NT2/D1 (cell line): ENCODE measurements around the gene CCNC.

Experiments used
- DNase-seq: peaks from one replicate; pipeline ENCODE4 v3.0.0-alpha.2; 2011; ENCODE audit warnings: low read depth, low spot score
- H3K27me3 ChIP-seq: 2 replicates; pipeline ENCODE4 v1.6.0; 2011; ENCODE audit warnings: mild to moderate bottlenecking; ENCODE audit not compliant: insufficient read length, insufficient read depth
- H3K36me3 ChIP-seq: 2 replicates; pipeline ENCODE4 v1.6.1; 2011; ENCODE audit warnings: mild to moderate bottlenecking, low read length, mixed read lengths; ENCODE audit not compliant: insufficient read depth, insufficient read length
- H3K4me1 ChIP-seq: 2 replicates; pipeline ENCODE4 v1.5.1; 2011; ENCODE audit not compliant: insufficient read depth, insufficient read length
- H3K4me3 ChIP-seq: 2 replicates; pipeline ENCODE4 v1.5.1; 2011; ENCODE audit warnings: low read depth; ENCODE audit not compliant: insufficient read length
- H3K9ac ChIP-seq: 2 replicates; pipeline ENCODE4 v1.6.0; 2011; ENCODE audit warnings: low read depth; ENCODE audit not compliant: insufficient read length
- H3K9me3 ChIP-seq: 2 replicates; pipeline ENCODE4 v1.5.1; 2011; ENCODE audit warnings: mild to moderate bottlenecking, low read length; ENCODE audit not compliant: insufficient read depth
- SUZ12 ChIP-seq: IDR thresholded peaks from 2 replicates; pipeline ENCODE4 v1.6.1; 2011; ENCODE audit not compliant: insufficient read length, insufficient read depth; ENCODE audit errors: extremely low read depth
- YY1 ChIP-seq: IDR thresholded peaks from 2 replicates; pipeline ENCODE4 v1.6.1; 2011; ENCODE audit not compliant: insufficient read length, insufficient read depth
- ZNF274 ChIP-seq: IDR thresholded peaks from 2 replicates; pipeline ENCODE4 v1.6.1; 2011; ENCODE audit warnings: mild to moderate bottlenecking, low read depth, low read length

Gene CCNC

GRCh38 chr6:99587792-99588191 lies 19.3 kb upstream of the CCNC start:
- no peak for DNase-seq
- TF ChIP-seq YY1 (no peak), SUZ12 (no peak), ZNF274 (no peak)
- H3K27me3 ChIP-seq: peaks cover 86% of the 10 kb centered on the region

GRCh38 chr6:99579781-99580180 lies 11.3 kb upstream of the CCNC start:
- no peaks in the 10 kb centered on the region for H3K36me3 ChIP-seq
- H3K4me1 ChIP-seq: no peaks in the 10 kb centered on the region
- H3K9ac ChIP-seq: no peak overlapping the region
- DNase-seq: no peak
- H3K27me3 ChIP-seq: peaks cover 12% of the 10 kb centered on the region
- no peaks in the 10 kb centered on the region; the same call in 1 of the 2 replicates for H3K9me3 ChIP-seq
- TF ChIP-seq SUZ12 (no peak), ZNF274 (no peak), YY1 (no peak)
- no peak overlapping the region for H3K4me3 ChIP-seq

More at GRCh38 chr6:99587792-99588191, 19.3 kb upstream of the CCNC start:
- no peak overlapping the region for H3K4me3 ChIP-seq
- H3K36me3 ChIP-seq: no peaks in the 10 kb centered on the region
- H3K9ac ChIP-seq: no peak overlapping the region
- no peaks in the 10 kb centered on the region for H3K9me3 ChIP-seq
- no peaks in the 10 kb centered on the region for H3K4me1 ChIP-seq

- no peaks in the 10 kb centered on the region for H3K4me1 ChIP-seq
- H3K36me3 ChIP-seq: no peaks in the 10 kb centered on the region
- TF ChIP-seq ZNF274 (no peak), SUZ12 (no peak), YY1 (no peak)
- no peaks in the 10 kb centered on the region for H3K27me3 ChIP-seq
- H3K4me3 ChIP-seq: no peak overlapping the region
- no peaks in the 10 kb centered on the region; the same call in 1 of the 2 replicates for H3K9me3 ChIP-seq
- H3K9ac ChIP-seq: no peak overlapping the region
- DNase-seq: no peak
These were observed 7.2 kb upstream of the CCNC start for GRCh38 chr6:99575544-99576227.

- TF ChIP-seq YY1: no peak
- no peak for TF ChIP-seq SUZ12
- TF ChIP-seq ZNF274: no peak
- H3K9me3 ChIP-seq: no peaks in the 10 kb centered on the region; the same call in 1 of the 2 replicates
- H3K4me1 ChIP-seq: no peaks in the 10 kb centered on the region
- no peak overlapping the region for H3K9ac ChIP-seq
- H3K27me3 ChIP-seq: no peaks in the 10 kb centered on the region
- no peak overlapping the region for H3K4me3 ChIP-seq
- no peaks in the 10 kb centered on the region for H3K36me3 ChIP-seq
- no peak for DNase-seq
These were observed 5.6 kb upstream of the CCNC start for GRCh38 chr6:99573980-99574617.

GRCh38 chr6:99563056-99563723 lies 5.3 kb downstream of the CCNC start:
- Histone ChIP-seq H3K9ac (no peak overlapping the region), H3K36me3 (peaks cover 16% of the 10 kb centered on the region), H3K9me3 (no peaks in the 10 kb centered on the region), H3K27me3 (no peaks in the 10 kb centered on the region), H3K4me1 (no peaks in the 10 kb centered on the region), H3K4me3 (no peak overlapping the region)
- no peak for TF ChIP-seq ZNF274
- no peak for TF ChIP-seq YY1
- TF ChIP-seq SUZ12: no peak
- no peak for DNase-seq

- TF ChIP-seq YY1 (no peak), ZNF274 (no peak), SUZ12 (no peak)
- Histone ChIP-seq H3K36me3 (peaks cover 35% of the 10 kb centered on the region), H3K27me3 (no peaks in the 10 kb centered on the region), H3K4me1 (no peaks in the 10 kb centered on the region), H3K4me3 (no peak overlapping the region), H3K9me3 (no peaks in the 10 kb centered on the region), H3K9ac (no peak overlapping the region)
- DNase-seq: no peak
These were observed 7.8 kb downstream of the CCNC start for GRCh38 chr6:99560668-99561067.

DNA sequence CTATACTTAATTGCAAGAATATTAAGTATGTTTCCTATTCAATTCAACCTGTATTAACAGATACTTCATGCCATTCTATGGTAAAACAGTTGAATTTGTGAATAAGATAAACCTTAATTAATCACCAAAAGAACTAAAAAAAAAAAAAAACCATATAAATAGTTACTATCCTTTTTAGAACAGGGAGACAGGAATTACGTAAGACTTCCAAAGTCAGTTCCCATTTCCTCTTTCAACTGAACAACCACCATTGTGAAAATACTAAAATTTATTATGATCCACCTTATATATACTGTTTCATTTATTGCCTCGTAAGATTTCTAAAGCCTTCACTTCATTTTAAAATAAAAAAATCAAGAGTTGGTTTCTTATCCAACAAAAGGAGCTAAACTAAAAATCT lies 9.4 kb downstream of the CCNC start:
- peaks cover 48% of the 10 kb centered on the region for H3K36me3 ChIP-seq
- no peak for DNase-seq
- TF ChIP-seq YY1: no peak
- H3K4me1 ChIP-seq: no peaks in the 10 kb centered on the region
- no peak overlapping the region for H3K4me3 ChIP-seq
- no peaks in the 10 kb centered on the region for H3K9me3 ChIP-seq
- no peaks in the 10 kb centered on the region for H3K27me3 ChIP-seq
- H3K9ac ChIP-seq: no peak overlapping the region

GRCh38 chr6:99553888-99554287 lies 14.6 kb downstream of the CCNC start:
- no peak overlapping the region for H3K4me3 ChIP-seq
- H3K4me1 ChIP-seq: no peaks in the 10 kb centered on the region
- H3K27me3 ChIP-seq: no peaks in the 10 kb centered on the region
- peaks cover 60% of the 10 kb centered on the region for H3K36me3 ChIP-seq
- DNase-seq: no peak
- TF ChIP-seq SUZ12 (no peak), YY1 (no peak), ZNF274 (no peak)
- no peak overlapping the region for H3K9ac ChIP-seq
- no peaks in the 10 kb centered on the region for H3K9me3 ChIP-seq
